OCI-LY7 (cell line): ENCODE measurements around the gene USP31.

ENCODE experiments used
- EZH2phosphoT487 ChIP-seq: fragments of 200-600 bp; sonication (generic); IDR thresholded peaks from 2 replicates; pipeline ENCODE4 v1.6.1; 2018; ENCODE audit warnings: low read depth, borderline replicate concordance, mild to moderate bottlenecking, mixed run types, antibody characterized with exemption, low read length, moderate library complexity, mixed read lengths
- TF ChIP-seq, protein P1 (sequence below): fragments of 200-600 bp; sonication (generic); conservative IDR thresholded peaks from 2 replicates; pipeline ENCODE4 v1.5.1; 2014; ENCODE audit warnings: mild to moderate bottlenecking, antibody characterized with exemption, low read length, moderate library complexity, mixed read lengths

DNA sequence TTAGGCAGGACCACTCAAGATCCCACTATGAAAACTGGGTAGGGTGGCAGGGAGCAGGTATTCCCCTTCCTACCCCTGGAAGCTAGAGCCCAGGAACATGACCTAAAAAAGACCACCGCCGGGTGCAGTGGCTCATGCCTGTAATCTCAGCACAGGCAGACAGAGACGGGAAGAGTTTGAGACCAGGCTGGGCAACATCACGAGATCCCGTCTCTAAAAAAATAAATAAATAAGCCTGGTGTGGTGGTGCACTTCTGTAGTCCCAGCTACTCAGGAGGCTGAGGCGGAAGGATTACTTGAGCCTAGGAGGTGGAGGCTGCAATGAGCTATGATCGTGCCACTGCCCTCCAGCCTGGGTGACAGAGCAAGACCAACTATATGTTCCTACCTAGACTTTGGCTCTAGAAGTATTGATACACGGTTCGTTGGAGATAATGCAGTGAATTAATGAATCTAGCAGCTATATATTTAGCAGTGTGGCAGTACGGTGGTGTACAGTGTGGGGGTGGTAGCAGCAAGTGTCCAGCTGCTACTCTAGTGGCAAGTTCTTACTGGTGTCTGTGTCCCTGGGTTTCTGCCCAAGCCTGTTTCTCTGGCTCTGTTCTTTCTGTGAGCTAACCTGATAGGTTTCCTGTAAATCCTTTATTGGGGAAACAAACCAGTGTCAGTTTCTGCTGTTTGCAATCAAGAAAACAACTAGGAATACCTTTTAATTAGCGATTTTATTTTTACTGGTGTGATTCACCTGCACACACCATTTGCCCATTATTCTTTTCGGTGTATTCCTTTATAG is 3.3 kb upstream of the USP31 start:
- TF ChIP-seq, protein P1, sequence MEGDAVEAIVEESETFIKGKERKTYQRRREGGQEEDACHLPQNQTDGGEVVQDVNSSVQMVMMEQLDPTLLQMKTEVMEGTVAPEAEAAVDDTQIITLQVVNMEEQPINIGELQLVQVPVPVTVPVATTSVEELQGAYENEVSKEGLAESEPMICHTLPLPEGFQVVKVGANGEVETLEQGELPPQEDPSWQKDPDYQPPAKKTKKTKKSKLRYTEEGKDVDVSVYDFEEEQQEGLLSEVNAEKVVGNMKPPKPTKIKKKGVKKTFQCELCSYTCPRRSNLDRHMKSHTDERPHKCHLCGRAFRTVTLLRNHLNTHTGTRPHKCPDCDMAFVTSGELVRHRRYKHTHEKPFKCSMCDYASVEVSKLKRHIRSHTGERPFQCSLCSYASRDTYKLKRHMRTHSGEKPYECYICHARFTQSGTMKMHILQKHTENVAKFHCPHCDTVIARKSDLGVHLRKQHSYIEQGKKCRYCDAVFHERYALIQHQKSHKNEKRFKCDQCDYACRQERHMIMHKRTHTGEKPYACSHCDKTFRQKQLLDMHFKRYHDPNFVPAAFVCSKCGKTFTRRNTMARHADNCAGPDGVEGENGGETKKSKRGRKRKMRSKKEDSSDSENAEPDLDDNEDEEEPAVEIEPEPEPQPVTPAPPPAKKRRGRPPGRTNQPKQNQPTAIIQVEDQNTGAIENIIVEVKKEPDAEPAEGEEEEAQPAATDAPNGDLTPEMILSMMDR, result no peak
- no peak for TF ChIP-seq EZH2phosphoT487
